ENCODE results near the gene SEMA5B. TPM values are rescaled to one million over a fixed set of nuclear protein-coding genes. Genes with fewer than 3 reads are reported as not detected.

SEMA5B gene
- total and polyA plus RNA-seq, 9 of the 15 experiments (the other 6 are each of a cell fraction or from before 2014, with no cell fraction given) = not detected

DNA sequence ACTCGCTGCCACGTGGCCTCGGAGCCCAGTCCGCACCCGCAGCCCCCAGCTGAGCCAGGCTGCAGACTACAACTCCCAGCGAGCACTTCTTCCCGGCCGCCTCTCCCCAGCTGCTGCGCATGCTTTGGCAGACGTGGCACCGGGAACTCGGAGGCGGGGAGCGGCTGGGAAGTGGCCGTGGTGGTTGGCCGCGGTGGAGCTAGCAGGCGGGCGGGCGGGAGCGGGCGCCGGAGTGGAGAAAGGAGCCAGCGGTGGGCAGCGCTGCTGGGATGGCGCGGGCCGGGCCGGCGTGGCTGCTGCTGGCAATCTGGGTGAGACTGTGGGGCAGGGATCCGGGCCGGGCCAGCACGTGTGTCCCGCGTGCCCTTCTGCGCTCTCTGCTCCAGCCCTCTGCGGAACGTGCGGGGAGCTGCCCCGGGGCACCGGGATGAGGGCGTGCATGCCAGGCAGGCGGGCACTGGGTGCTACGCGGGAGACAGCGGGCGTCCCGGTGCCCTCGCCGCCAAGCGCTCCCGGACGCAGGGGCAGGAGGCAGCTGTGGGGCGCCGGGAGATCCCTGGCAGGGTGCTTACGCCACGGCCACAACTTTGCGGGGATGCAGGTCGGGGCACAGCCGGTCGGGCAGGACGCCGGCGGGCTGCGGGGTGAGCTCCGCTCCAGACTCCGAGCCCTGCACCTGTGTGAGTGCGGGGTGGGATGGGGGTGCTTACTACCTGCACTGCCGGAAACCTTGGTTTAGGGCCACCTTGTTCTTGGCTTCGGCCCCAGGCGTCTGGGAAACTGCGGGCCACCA lies 39.5 kb upstream of the SEMA5B start, which contains the start of gene PDIA5 (continued):
- TF ChIP-seq, protein P1, sequence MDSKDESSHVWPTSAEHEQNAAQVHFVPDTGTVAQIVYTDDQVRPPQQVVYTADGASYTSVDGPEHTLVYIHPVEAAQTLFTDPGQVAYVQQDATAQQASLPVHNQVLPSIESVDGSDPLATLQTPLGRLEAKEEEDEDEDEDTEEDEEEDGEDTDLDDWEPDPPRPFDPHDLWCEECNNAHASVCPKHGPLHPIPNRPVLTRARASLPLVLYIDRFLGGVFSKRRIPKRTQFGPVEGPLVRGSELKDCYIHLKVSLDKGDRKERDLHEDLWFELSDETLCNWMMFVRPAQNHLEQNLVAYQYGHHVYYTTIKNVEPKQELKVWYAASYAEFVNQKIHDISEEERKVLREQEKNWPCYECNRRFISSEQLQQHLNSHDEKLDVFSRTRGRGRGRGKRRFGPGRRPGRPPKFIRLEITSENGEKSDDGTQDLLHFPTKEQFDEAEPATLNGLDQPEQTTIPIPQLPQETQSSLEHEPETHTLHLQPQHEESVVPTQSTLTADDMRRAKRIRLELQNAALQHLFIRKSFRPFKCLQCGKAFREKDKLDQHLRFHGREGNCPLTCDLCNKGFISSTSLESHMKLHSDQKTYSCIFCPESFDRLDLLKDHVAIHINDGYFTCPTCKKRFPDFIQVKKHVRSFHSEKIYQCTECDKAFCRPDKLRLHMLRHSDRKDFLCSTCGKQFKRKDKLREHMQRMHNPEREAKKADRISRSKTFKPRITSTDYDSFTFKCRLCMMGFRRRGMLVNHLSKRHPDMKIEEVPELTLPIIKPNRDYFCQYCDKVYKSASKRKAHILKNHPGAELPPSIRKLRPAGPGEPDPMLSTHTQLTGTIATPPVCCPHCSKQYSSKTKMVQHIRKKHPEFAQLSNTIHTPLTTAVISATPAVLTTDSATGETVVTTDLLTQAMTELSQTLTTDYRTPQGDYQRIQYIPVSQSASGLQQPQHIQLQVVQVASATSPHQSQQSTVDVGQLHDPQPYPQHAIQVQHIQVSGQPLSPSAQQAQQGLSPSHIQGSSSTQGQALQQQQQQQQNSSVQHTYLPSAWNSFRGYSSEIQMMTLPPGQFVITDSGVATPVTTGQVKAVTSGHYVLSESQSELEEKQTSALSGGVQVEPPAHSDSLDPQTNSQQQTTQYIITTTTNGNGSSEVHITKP (IDR thresholded peaks at IDR 0.05; ENCODE audit: partially characterized antibody) = peak; percentile 38
- no peak for TF ChIP-seq ZBED1 (IDR thresholded peaks at IDR 0.05)

DNA sequence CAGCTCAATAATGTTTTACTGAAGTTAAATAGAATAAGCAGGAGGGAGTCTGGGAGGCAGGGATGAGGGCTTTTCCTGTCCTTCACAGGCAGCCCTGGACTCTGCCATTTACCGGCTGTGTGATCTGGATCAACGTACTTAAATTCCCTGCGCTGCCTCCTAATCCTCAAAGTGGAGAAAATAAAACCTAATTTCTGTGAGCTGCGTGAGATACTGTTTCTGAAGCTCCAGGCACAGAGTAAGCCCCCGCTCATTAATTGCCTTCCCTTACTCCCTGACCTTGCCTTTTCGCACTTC lies 39.0 kb upstream of the SEMA5B start:
- ChIA-PET POLR2A (interaction anchor here (2.2 to 2.4 kb wide), 2 partner anchors 9 to 10 kb away, joined by 11 to 20 read pairs; no protein-coding TSS in a partner anchor), CTCF (ENCODE audit: low intra/inter-chr PET ratio) (no interaction called here)
- no TSS peak for BruUV-seq (replicated peaks)
- Histone ChIP-seq H3K4me3 (peak overlapping the region; percentile 83; the same call in 1 of the 2 replicates), H4K20me1 (replicated peaks; ENCODE audit: control insufficient read depth, insufficient read depth, low read length) (peaks cover 22% of the 10 kb centered on the region), H3K36me3 (ENCODE audit: control insufficient read depth, insufficient read depth, low read length) (peaks cover 6% of the 10 kb centered on the region; the same call in 1 of the 3 replicates), H3K27me3 (ENCODE audit: control insufficient read depth in 2 of 2, insufficient read depth in 2 of 2, low read length in 2 of 2) (no peaks in the 10 kb centered on the region), H3K79me2 (ENCODE audit: control insufficient read depth, insufficient read depth, low read length) (peaks cover 46% of the 10 kb centered on the region), H3K9me3 (replicated peaks; ENCODE audit: control insufficient read depth, insufficient read depth, low read depth, low read length) (no peaks in the 10 kb centered on the region), H2AFZ (ENCODE audit: low read depth, low read length) (peak overlapping the region; percentile 79), H3K27ac (ENCODE audit: extremely low read depth, low read depth, low read length) (peak overlapping the region; percentile 72; the same call in 2 of the 3 replicates), H3K4me1 (replicated peaks in 1 of 2; ENCODE audit: control insufficient read depth in 2 of 2, insufficient read depth in 2 of 2, low read length in 2 of 2) (peaks cover 21 to 31% of the 10 kb centered on the region in 2 experiments), H3K4me2 (ENCODE audit: insufficient read depth, low read length) (peak overlapping the region; percentile 92), H3K9ac (ENCODE audit: insufficient read depth in 1 of 2, low read depth in 2 of 2, low read length in 2 of 2) (peak overlapping the region; percentile 82 to 98), H3K9me1 (ENCODE audit: control insufficient read depth, insufficient read depth, low read length) (peaks cover 5% of the 10 kb centered on the region)
- WGBS (ENCODE audit: insufficient coverage, low coverage, missing lambda C conversion rate) = 45% methylated on average over 6 of the region's 6 CpGs
- in situ Hi-C loops (cut with MboI) (no loop called here), intact Hi-C loops (cut with micrococcal nuclease) (no loop called here)
- FAIRE-seq (no peak), ATAC-seq (peak; percentile 3; the same call in 2 of the 3 replicates), DNase-seq (ENCODE audit: extremely low read depth in 1 of 4, low spot score in 3 of 4) (no peak)
- TF ChIP-seq L3MBTL2 (IDR thresholded peaks at IDR 0.05) = peak; percentile 99
- TF ChIP-seq CBFA2T2 (conservative IDR thresholded peaks at IDR 0.05) = no peak; the same call in 1 of the 2 replicates
- TF ChIP-seq MEIS2 (IDR thresholded peaks at IDR 0.05; ENCODE audit: partially characterized antibody) = no peak
- TF ChIP-seq ZNF184 (CRISPR knock-in tag; IDR thresholded peaks at IDR 0.05) = no peak
- TF ChIP-seq ZFP30 (CRISPR knock-in tag; IDR thresholded peaks at IDR 0.05; ENCODE audit: borderline replicate concordance) = no peak
- TF ChIP-seq, protein P2, sequence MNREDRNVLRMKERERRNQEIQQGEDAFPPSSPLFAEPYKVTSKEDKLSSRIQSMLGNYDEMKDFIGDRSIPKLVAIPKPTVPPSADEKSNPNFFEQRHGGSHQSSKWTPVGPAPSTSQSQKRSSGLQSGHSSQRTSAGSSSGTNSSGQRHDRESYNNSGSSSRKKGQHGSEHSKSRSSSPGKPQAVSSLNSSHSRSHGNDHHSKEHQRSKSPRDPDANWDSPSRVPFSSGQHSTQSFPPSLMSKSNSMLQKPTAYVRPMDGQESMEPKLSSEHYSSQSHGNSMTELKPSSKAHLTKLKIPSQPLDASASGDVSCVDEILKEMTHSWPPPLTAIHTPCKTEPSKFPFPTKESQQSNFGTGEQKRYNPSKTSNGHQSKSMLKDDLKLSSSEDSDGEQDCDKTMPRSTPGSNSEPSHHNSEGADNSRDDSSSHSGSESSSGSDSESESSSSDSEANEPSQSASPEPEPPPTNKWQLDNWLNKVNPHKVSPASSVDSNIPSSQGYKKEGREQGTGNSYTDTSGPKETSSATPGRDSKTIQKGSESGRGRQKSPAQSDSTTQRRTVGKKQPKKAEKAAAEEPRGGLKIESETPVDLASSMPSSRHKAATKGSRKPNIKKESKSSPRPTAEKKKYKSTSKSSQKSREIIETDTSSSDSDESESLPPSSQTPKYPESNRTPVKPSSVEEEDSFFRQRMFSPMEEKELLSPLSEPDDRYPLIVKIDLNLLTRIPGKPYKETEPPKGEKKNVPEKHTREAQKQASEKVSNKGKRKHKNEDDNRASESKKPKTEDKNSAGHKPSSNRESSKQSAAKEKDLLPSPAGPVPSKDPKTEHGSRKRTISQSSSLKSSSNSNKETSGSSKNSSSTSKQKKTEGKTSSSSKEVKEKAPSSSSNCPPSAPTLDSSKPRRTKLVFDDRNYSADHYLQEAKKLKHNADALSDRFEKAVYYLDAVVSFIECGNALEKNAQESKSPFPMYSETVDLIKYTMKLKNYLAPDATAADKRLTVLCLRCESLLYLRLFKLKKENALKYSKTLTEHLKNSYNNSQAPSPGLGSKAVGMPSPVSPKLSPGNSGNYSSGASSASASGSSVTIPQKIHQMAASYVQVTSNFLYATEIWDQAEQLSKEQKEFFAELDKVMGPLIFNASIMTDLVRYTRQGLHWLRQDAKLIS (CRISPR knock-in tag; IDR thresholded peaks at IDR 0.05) = no peak
- no peak for TF ChIP-seq MYC (IDR thresholded peaks at IDR 0.05; ENCODE audit: low read depth, low read length)
- 0 out of 2 replicates have a peak, but pooled peaks have one; percentile 30 for TF ChIP-seq MYC (CRISPR knock-in tag; IDR thresholded peaks at IDR 0.05; ENCODE audit: borderline replicate concordance, low read depth)
- TF ChIP-seq MECOM (CRISPR knock-in tag; IDR thresholded peaks at IDR 0.05) = no peak
- TF ChIP-seq, protein P3, sequence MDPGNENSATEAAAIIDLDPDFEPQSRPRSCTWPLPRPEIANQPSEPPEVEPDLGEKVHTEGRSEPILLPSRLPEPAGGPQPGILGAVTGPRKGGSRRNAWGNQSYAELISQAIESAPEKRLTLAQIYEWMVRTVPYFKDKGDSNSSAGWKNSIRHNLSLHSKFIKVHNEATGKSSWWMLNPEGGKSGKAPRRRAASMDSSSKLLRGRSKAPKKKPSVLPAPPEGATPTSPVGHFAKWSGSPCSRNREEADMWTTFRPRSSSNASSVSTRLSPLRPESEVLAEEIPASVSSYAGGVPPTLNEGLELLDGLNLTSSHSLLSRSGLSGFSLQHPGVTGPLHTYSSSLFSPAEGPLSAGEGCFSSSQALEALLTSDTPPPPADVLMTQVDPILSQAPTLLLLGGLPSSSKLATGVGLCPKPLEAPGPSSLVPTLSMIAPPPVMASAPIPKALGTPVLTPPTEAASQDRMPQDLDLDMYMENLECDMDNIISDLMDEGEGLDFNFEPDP (CRISPR knock-in tag; IDR thresholded peaks at IDR 0.05) = no peak

Measured in K562 (cell line).